Neural progenitor cell (in vitro differentiated cells): Measurements from ENCODE around the gene MED13L. TPM values are rescaled to one million over a fixed set of nuclear protein-coding genes. Genes with fewer than 3 reads are reported as not detected.
A peak's percentile ranks its signal among the peaks of the same experiment; 100 is the strongest.

Source experiments
- DNase-seq: peaks from one replicate; pipeline ENCODE4 v3.0.0-alpha.2; 2016; ENCODE audit warnings: low spot score
- H2AFZ ChIP-seq: fragments of 200-600 bp; sonication (generic); replicated peaks from 2 replicates; pipeline ENCODE4 v1.6.1; 2016; ENCODE audit warnings: antibody characterized with exemption
- H3F3A ChIP-seq: fragments of 200-600 bp; sonication (generic); 2 replicates; pipeline ENCODE4 v1.6.1; 2016; ENCODE audit warnings: antibody characterized with exemption, low read depth
- H3K27ac ChIP-seq: fragments of 200-600 bp; sonication (generic); 2 replicates; pipeline ENCODE4 v1.5.1; 2016; ENCODE audit warnings: mild to moderate bottlenecking
- H3K27me3 ChIP-seq: fragments of 200-600 bp; sonication (generic); 2 replicates; pipeline ENCODE4 v1.6.1; 2016; ENCODE audit warnings: mild to moderate bottlenecking, moderate library complexity
- H3K36me3 ChIP-seq: fragments of 200-600 bp; sonication (generic); 2 replicates; pipeline ENCODE4 v1.5.1; 2016
- H3K4me1 ChIP-seq: fragments of 200-600 bp; sonication (generic); 2 replicates; pipeline ENCODE4 v1.6.1; 2016; ENCODE audit warnings: mixed run types
- H3K4me2 ChIP-seq: fragments of 200-600 bp; sonication (generic); 2 replicates; pipeline ENCODE4 v1.6.1; 2016
- H3K4me3 ChIP-seq: fragments of 200-600 bp; sonication (generic); 2 replicates; pipeline ENCODE4 v1.5.1; 2016
- H3K79me2 ChIP-seq: fragments of 200-600 bp; sonication (generic); 2 replicates; pipeline ENCODE4 v1.6.1; 2016; ENCODE audit warnings: low read depth
- H3K9ac ChIP-seq: fragments of 200-600 bp; sonication (generic); 2 replicates; pipeline ENCODE4 v1.6.1; 2016
- H3K9me3 ChIP-seq: fragments of 200-600 bp; sonication (generic); 2 replicates; pipeline ENCODE4 v1.5.1; 2016; ENCODE audit warnings: low read depth
- H4K20me1 ChIP-seq: fragments of 200-600 bp; sonication (generic); 2 replicates; pipeline ENCODE4 v1.6.1; 2016; ENCODE audit warnings: low read depth
- H3K27ac Mint-ChIP-seq: 3 replicates; pipeline ENCODE4 v1.8.0; 2021; ENCODE audit warnings: mixed read lengths
- H3K27me3 Mint-ChIP-seq: 2 replicates; pipeline ENCODE4 v1.8.0; 2022; ENCODE audit warnings: low read depth, mild to moderate bottlenecking, inconsistent platforms, moderate library complexity, mixed read lengths; ENCODE audit not compliant: insufficient read depth
- H3K36me3 Mint-ChIP-seq: 3 replicates; pipeline ENCODE4 v1.8.0; 2021; ENCODE audit warnings: mixed read lengths
- H3K4me1 Mint-ChIP-seq: 3 replicates; pipeline ENCODE4 v1.8.0; 2021; ENCODE audit warnings: mixed read lengths
- H3K4me3 Mint-ChIP-seq: 3 replicates; pipeline ENCODE4 v1.8.0; 2021; ENCODE audit warnings: mild to moderate bottlenecking, moderate library complexity, mixed read lengths
- H3K9me3 Mint-ChIP-seq: 3 replicates; pipeline ENCODE4 v1.8.0; 2020; ENCODE audit warnings: mixed read lengths
- EZH2 ChIP-seq: fragments of 200-600 bp; sonication (generic); IDR thresholded peaks from 2 replicates; pipeline ENCODE4 v1.6.1; 2017; ENCODE audit warnings: antibody characterized with exemption, mild to moderate bottlenecking, moderate library complexity
- EZH2phosphoT487 ChIP-seq: fragments of 200-600 bp; sonication (generic); IDR thresholded peaks from 2 replicates; pipeline ENCODE4 v1.6.1; 2017; ENCODE audit warnings: antibody characterized with exemption
- total RNA-seq: library from RNA; depleted of rRNA; stranded (reverse); fragments of >200 nt; gene quantifications from 2 replicates; pipeline ENCODE4 v1.2.3, GENCODE V29; 2015; ENCODE audit warnings: low replicate concordance
- TF ChIP-seq, protein P1 (sequence below): fragments of 200-600 bp; sonication (generic); IDR thresholded peaks from 2 replicates; pipeline ENCODE4 v1.5.1; 2017; ENCODE audit warnings: antibody characterized with exemption, mild to moderate bottlenecking

MED13L gene
- total RNA-seq, 1 donor from 2014 or later: 149 TPM

DNA sequence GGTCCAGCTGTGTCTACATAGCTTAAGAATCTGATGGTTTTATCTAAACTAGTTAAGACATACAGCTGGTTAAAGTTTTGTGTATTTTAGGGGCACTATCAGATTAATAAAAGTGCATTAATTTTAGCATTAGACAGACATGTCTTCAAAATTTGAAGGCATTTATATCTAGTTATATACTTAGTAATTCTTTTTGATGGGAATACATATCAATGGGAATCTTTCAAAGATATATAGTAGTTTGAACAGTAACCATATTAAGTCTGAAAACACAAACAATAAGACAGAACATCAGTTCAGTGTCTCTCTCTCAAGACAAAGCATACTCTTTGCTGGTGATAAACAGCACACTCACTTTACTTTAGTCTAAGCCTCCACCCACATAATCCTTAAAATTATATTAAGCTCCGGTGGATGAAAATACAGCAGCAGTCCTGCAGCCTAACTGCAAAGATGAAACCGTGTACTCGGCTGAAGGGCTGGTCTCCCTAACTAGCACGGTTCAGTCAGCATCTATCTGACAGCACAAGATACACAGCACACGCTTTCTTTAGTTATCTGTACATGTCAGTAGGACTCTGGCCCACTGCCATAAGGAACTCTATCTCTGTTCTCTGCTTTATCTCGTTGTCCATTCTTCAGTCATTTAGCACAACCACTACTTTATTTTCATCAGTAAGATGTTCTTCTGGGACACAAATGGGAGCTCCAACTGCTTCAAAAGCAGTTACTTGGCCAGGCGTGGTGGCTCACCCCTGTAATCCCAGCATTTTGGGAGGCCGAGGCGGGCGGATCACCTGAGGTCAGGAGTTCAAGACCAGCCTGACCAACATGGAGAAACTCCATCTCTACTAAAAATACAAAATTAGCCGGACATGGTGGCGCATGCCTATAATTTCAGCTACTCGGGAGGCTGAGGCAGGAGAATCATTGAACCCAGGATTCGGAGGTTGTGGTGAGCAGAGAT is 80.5 kb downstream of the MED13L start:
- H3K27ac Mint-ChIP-seq: no peak overlapping the region
- H3K27me3 Mint-ChIP-seq: peaks cover 3% of the 10 kb centered on the region
- peaks cover 100% of the 10 kb centered on the region for H3K79me2 ChIP-seq

GRCh38 chr12:116196226-116196625 is 81.3 kb downstream of the MED13L start:
- no peaks in the 10 kb centered on the region for H3K9me3 Mint-ChIP-seq
- H3K27ac Mint-ChIP-seq: no peak overlapping the region
- H3K4me1 Mint-ChIP-seq: peaks cover 20% of the 10 kb centered on the region
- H3K27me3 Mint-ChIP-seq: peaks cover 3% of the 10 kb centered on the region
- Histone ChIP-seq H2AFZ (no peak overlapping the region), H3K4me1 (no peaks in the 10 kb centered on the region), H3K79me2 (peaks cover 100% of the 10 kb centered on the region), H4K20me1 (peaks cover 98% of the 10 kb centered on the region), H3K9me3 (no peaks in the 10 kb centered on the region), H3K4me3 (no peak overlapping the region), H3K27ac (peak overlapping the region; percentile 10), H3K4me2 (no peak overlapping the region), H3F3A (no peaks in the 10 kb centered on the region), H3K9ac (no peak overlapping the region), H3K27me3 (no peaks in the 10 kb centered on the region), H3K36me3 (no peaks in the 10 kb centered on the region)
- no peak for TF ChIP-seq EZH2
- no peak for TF ChIP-seq EZH2phosphoT487
- TF ChIP-seq, protein P1, sequence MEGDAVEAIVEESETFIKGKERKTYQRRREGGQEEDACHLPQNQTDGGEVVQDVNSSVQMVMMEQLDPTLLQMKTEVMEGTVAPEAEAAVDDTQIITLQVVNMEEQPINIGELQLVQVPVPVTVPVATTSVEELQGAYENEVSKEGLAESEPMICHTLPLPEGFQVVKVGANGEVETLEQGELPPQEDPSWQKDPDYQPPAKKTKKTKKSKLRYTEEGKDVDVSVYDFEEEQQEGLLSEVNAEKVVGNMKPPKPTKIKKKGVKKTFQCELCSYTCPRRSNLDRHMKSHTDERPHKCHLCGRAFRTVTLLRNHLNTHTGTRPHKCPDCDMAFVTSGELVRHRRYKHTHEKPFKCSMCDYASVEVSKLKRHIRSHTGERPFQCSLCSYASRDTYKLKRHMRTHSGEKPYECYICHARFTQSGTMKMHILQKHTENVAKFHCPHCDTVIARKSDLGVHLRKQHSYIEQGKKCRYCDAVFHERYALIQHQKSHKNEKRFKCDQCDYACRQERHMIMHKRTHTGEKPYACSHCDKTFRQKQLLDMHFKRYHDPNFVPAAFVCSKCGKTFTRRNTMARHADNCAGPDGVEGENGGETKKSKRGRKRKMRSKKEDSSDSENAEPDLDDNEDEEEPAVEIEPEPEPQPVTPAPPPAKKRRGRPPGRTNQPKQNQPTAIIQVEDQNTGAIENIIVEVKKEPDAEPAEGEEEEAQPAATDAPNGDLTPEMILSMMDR: no peak
- no peaks in the 10 kb centered on the region for H3K36me3 Mint-ChIP-seq
- no peak for DNase-seq
- no peak overlapping the region for H3K4me3 Mint-ChIP-seq

More for the DNA sequence above, 80.5 kb downstream of the MED13L start:
- H3K4me3 ChIP-seq: no peak overlapping the region
- no peak overlapping the region for H2AFZ ChIP-seq
- Mint-ChIP-seq H3K4me1 (peaks cover 20% of the 10 kb centered on the region), H3K36me3 (no peaks in the 10 kb centered on the region), H3K9me3 (no peaks in the 10 kb centered on the region), H3K4me3 (no peak overlapping the region)
- H3K27ac ChIP-seq: peak overlapping the region; percentile 10
- H3K36me3 ChIP-seq: no peaks in the 10 kb centered on the region
- peaks cover 98% of the 10 kb centered on the region for H4K20me1 ChIP-seq
- no peaks in the 10 kb centered on the region for H3F3A ChIP-seq
- TF ChIP-seq, protein P1: no peak
- TF ChIP-seq EZH2: no peak
- no peak for TF ChIP-seq EZH2phosphoT487
- no peak overlapping the region for H3K4me2 ChIP-seq
- H3K9ac ChIP-seq: no peak overlapping the region
- no peaks in the 10 kb centered on the region for H3K4me1 ChIP-seq
- DNase-seq: no peak
- H3K9me3 ChIP-seq: no peaks in the 10 kb centered on the region
- no peaks in the 10 kb centered on the region for H3K27me3 ChIP-seq

GRCh38 chr12:116194935-116195431 is 82.5 kb downstream of the MED13L start:
- H3K4me1 ChIP-seq: no peaks in the 10 kb centered on the region
- H3K27me3 Mint-ChIP-seq: peaks cover 3% of the 10 kb centered on the region
- H3K9me3 ChIP-seq: no peaks in the 10 kb centered on the region
- H3K9me3 Mint-ChIP-seq: no peaks in the 10 kb centered on the region
- DNase-seq: no peak
- peaks cover 100% of the 10 kb centered on the region for H3K79me2 ChIP-seq
- H3K27me3 ChIP-seq: no peaks in the 10 kb centered on the region
- no peak overlapping the region for H3K27ac Mint-ChIP-seq
- no peak overlapping the region for H2AFZ ChIP-seq
- no peaks in the 10 kb centered on the region for H3F3A ChIP-seq
- H3K9ac ChIP-seq: no peak overlapping the region
- H3K36me3 ChIP-seq: no peaks in the 10 kb centered on the region
- peak overlapping the region; percentile 33 for H3K27ac ChIP-seq
- peaks cover 98% of the 10 kb centered on the region for H4K20me1 ChIP-seq
- H3K4me1 Mint-ChIP-seq: peaks cover 16% of the 10 kb centered on the region
- no peak overlapping the region for H3K4me3 ChIP-seq
- TF ChIP-seq EZH2phosphoT487: no peak
- TF ChIP-seq EZH2: no peak
- TF ChIP-seq, protein P1: no peak
- H3K36me3 Mint-ChIP-seq: no peaks in the 10 kb centered on the region
- no peak overlapping the region for H3K4me3 Mint-ChIP-seq
- peak overlapping the region; percentile 3 for H3K4me2 ChIP-seq
